GM18499 (cell line): Measurements from ENCODE around the gene TMEM135.
"Not testable (repeated sequence)": the region's sequence is repeated elsewhere in the genome, so short reads cannot be mapped to it uniquely, and the experiment has no call there.

ENCODE experiments used
- ATAC-seq: cut with Tn5 transposase; IDR thresholded peaks from one replicate; pipeline ENCODE4 v1.9.1; 2021; ENCODE audit warnings: moderate number of reproducible peaks; ENCODE audit not compliant: insufficient read depth, unreplicated experiment

Gene TMEM135

DNA sequence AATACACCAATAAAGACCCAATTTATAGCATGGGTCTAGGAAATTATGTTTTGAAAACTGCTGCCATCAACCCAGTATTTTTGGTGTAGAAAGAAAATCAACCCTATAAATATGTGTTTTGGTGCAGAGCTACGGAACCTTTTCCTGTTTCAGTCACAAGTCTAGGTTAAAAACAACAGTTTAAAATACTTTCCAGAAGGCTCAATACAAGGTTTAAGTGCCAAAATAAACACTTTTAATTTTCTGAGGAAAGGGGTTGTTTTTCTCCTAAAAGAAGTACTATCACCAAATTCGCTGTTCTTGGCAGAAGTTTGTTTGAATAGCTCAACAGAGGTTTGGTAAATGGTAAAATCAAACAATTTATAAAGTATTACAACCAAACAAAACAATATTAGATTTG lies 201.3 kb downstream of the TMEM135 start:
- ATAC-seq = no peak

DNA sequence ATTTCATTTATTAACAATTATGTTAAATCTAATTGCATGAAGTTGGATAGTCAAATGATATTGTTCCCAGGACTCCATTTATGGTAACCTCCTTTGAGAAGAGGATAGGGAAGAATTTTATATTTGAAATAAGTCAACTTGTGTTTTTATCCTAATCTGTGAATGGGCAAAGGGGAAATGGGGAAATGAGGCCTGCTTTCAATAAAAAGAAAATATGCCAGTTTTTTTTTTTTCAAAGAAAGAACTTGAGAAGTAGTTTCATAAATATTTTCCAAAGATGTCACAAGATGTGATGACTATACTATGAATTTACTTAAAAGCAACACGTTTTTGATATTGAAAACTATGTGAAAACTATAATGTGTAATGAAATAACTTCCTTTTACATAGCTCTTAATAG lies 201.8 kb downstream of the TMEM135 start:
- ATAC-seq = no peak

DNA sequence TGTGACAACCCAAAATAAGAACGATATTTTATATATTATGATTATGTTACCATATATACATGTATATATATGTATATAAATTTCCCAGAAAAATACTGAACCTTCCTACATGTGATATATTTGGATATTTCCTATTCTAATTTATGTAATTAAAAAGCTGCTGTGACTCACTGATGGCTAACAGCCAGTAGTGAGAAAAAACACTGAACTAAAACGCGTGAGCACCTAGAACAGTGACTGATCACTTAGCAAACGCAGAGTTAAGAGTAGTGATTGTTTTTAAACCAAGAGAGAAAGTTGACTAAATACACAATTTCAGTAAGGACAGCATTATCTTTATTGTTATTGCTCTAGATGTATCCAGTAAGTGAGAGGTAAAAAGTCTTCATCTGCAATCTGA lies 213.8 kb downstream of the TMEM135 start:
- no peak for ATAC-seq

GRCh38 chr11:87252869-87253268 lies 215.1 kb downstream of the TMEM135 start:
- ATAC-seq = no peak

- no peak for ATAC-seq
Observed at GRCh38 chr11:87254562-87254961, 216.8 kb downstream of the TMEM135 start.

- ATAC-seq = no peak
Observed at GRCh38 chr11:87255589-87255988, 217.9 kb downstream of the TMEM135 start.

DNA sequence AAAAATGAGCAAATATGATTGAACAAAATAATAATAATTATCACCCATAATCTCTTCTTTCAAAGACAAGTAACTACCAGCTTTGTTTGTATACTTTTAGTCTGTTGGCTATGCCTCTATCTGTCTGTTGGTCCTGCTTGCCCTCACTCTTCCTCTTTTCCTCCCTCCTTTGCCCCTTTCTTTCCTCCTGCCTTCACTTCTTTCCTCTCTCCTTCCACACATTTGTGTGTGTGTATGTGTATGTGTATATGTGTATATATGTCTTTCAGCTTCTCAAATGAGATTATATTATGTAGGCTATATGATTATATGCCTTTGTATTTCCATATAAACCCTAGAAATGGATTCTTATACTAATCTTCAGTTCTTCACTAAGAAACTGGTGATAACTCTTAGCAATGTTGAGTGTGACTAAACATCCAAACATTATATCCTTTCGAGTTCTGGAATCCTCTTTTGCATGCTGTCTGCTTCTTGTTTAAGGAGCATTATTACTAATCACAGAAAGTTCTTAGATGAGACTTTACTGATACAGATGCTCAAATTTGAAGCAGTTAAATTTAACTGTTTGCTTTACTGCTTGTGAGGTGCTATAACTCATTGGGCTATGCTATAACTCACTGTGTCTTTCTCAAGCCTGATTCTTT lies 219.1 kb downstream of the TMEM135 start:
- ATAC-seq = no peak

DNA sequence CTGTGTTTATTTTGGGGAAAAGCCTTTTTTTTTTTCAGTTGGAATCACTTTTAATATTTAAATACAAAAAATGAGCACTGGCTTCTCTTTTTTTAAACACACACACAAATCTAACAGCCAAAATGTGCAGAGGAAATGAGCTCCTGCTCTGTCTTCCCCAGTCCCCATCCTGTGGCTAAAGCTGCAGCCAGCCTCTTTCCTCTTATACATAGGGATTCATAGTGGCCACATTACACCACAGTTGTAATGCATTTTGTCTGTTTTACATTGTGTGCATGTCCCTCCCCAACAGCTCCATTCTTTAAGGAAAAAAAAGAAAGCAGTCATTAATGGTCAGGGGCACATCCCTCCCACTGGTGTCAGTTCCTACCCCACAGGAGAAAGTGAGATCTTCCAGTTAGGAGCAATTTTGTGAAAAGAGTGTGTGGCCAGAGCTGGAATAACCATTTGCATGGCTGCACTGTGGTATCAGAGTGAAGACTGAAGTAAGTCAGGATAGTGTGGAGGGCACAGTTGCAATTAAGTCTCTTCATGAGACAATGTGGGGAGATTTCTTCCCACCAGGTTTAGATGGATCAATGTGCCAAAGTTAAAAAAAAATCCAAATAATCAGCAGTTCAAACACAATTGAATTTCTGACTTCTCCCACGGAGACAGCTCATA lies 220.6 kb downstream of the TMEM135 start:
- no peak for ATAC-seq

- ATAC-seq = no peak
Observed at GRCh38 chr11:87259736-87260135, 222.0 kb downstream of the TMEM135 start.

- no peak for ATAC-seq
Observed at GRCh38 chr11:87260811-87261210, 223.1 kb downstream of the TMEM135 start.

- ATAC-seq = no peak
Observed at GRCh38 chr11:87263264-87263838, 225.6 kb downstream of the TMEM135 start.

GRCh38 chr11:87263979-87264378 lies 226.2 kb downstream of the TMEM135 start:
- no peak for ATAC-seq

DNA sequence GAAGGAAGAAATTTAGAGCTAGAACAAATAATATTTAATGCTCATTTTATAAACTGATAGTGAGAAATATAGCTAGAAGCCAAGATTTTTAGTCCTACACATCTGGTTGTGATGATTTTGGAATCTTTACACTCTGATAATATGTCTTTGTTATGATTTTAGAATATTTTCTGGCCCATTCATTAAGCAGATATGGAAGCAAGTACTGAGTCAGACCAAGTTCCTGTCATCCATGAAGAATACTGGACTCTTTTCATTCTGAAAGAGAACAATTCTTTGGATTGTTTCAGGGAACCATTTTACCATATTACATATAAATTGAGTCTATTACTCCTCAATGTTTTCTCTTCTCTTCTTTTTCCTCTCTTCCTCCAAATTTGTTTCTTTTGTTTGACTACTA lies 227.4 kb downstream of the TMEM135 start:
- no peak for ATAC-seq

GRCh38 chr11:87265979-87266378 lies 228.2 kb downstream of the TMEM135 start:
- no peak for ATAC-seq

- ATAC-seq = no peak
Observed at GRCh38 chr11:87266751-87267150, 229.0 kb downstream of the TMEM135 start.

GRCh38 chr11:87271951-87272350 lies 234.2 kb downstream of the TMEM135 start:
- not testable (repeated sequence) for ATAC-seq

DNA sequence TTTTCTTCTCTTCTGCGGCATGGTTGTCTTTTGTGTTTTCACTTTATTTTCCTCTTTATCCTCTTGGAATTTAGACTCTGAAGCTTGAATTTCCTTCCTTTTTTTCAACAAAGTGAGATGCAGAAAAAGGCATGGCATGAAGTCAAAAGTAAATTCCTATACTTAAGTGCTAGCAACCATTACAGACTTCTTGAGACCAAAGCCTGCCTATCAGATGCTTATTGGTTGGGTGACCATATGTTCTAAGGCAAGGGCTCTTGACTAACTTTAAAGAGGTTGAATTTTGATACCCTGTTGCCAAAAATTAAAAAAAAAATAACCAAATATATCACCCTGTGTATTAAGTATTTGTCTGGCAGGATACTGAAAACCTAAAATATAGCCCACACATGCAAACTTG lies 237.4 kb downstream of the TMEM135 start:
- ATAC-seq = no peak

- no peak for ATAC-seq
Observed at GRCh38 chr11:87280143-87280542, 242.4 kb downstream of the TMEM135 start.

DNA sequence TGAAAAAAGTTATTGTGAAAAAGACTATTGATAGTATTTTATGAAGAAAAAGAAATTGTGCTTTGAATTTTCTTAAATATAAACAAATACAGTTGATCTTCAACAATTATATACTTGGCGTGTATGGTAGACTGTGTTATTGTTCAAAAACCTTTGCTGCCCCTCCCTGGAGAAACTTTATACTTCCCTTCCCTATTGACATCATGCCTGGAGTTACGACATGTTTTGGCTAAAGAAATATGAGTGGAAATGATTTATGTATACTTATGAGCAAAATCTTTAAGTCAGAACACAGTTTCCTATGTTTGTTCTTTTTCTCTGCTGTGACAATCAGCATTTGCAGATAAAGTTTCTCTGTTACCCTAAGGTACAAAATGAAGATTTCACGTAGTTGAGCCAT lies 243.8 kb downstream of the TMEM135 start:
- ATAC-seq = no peak

DNA sequence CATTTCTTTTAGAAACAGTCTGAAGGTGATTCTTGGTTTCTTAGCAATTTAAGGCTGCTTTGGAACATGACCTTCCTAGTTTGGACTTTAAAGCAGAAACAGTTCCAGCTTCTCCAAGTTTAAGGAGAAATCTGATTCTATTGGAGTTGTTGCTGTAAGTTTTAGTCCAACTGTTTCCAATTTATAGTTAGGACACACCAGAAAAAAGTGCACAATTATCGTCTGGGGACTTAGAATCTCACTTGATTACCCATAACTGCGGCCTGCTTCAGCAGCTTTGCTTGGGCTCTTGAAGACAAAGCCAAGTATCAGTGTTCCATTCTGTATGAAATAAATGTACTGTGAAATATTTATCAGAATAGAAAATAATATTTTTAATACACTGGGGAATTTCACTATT lies 246.6 kb downstream of the TMEM135 start:
- ATAC-seq = no peak

GRCh38 chr11:87285674-87286073 lies 247.9 kb downstream of the TMEM135 start:
- ATAC-seq = not testable (repeated sequence)

DNA sequence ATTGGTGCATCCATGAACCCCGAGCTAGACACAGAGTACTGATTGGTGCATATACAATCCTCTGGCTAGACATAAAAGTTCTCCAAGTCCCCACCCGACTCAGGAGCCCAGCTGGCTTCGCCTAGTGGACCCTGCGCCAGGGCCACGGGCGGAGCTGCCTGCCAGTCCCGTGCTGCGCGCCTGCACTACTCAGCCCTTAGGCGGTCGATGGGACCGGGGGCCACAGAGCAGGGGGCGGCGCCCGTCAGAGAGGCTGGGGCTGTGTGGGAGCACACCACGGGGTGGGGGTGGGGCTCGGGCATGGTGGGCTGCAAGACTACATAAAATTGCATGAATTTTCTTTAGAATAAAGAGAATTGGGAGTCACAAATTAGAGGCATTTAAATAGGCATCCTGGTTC lies 248.6 kb downstream of the TMEM135 start:
- ATAC-seq = no peak
